ENCODE data around the gene NEO1. TPM values are rescaled to one million over a fixed set of nuclear protein-coding genes. Genes with fewer than 3 reads are reported as not detected.

Gene NEO1
- total RNA-seq, 2 experiments from 2014 or later: 3.4 to 5.4 TPM

- CTCF ChIA-PET: interaction anchor here (0.9 to 1.4 kb wide), 2 partner anchors 9 to 11 kb away, joined by 3 read pairs; no protein-coding TSS in a partner anchor
- no peak overlapping the region for H3K4me3 Mint-ChIP-seq
- no peaks in the 10 kb centered on the region for H3K9me3 Mint-ChIP-seq (ENCODE audit: low read depth)
- ATAC-seq: no peak
- H3K27me3 Mint-ChIP-seq: peaks cover 43% of the 10 kb centered on the region
- H3K27ac Mint-ChIP-seq: no peak overlapping the region
- no peaks in the 10 kb centered on the region for H3K36me3 Mint-ChIP-seq
- DNase-seq: no peak
- H3K4me1 Mint-ChIP-seq: peaks cover 4% of the 10 kb centered on the region
These were observed 4.4 kb upstream of the NEO1 start for GRCh38 chr15:73047882-73048281.

- CTCF ChIA-PET: interaction anchor here (0.7 to 1.4 kb wide), 2 partner anchors 12 to 49 kb away, joined by 3 read pairs; no protein-coding TSS in a partner anchor
These were observed 3.5 kb upstream of the NEO1 start for GRCh38 chr15:73048624-73049295.

GRCh38 chr15:73049564-73050215, 2.6 kb upstream of the NEO1 start:
- H3K27me3 Mint-ChIP-seq: peaks cover 50% of the 10 kb centered on the region
- no peak overlapping the region for H3K27ac Mint-ChIP-seq
- H3K4me3 Mint-ChIP-seq: no peak overlapping the region
- no peak for ATAC-seq
- no peaks in the 10 kb centered on the region for H3K36me3 Mint-ChIP-seq
- H3K4me1 Mint-ChIP-seq: peaks cover 12% of the 10 kb centered on the region
- no peaks in the 10 kb centered on the region for H3K9me3 Mint-ChIP-seq (ENCODE audit: low read depth)
- DNase-seq: no peak
- CTCF ChIA-PET: interaction anchor here (1.3 kb wide), 1 partner anchor 327 kb away, joined by 3 read pairs; no protein-coding TSS in a partner anchor

More at GRCh38 chr15:73048624-73049295, 3.5 kb upstream of the NEO1 start:
- Mint-ChIP-seq H3K4me3 (no peak overlapping the region), H3K27me3 (peaks cover 50% of the 10 kb centered on the region), H3K36me3 (no peaks in the 10 kb centered on the region), H3K27ac (no peak overlapping the region), H3K9me3 (ENCODE audit: low read depth) (no peaks in the 10 kb centered on the region), H3K4me1 (peaks cover 12% of the 10 kb centered on the region)
- ATAC-seq (no peak), DNase-seq (no peak)

GRCh38 chr15:73050561-73051295, 1.5 kb upstream of the NEO1 start:
- Mint-ChIP-seq H3K27ac (no peak overlapping the region), H3K27me3 (peaks cover 50% of the 10 kb centered on the region), H3K4me1 (peaks cover 12% of the 10 kb centered on the region), H3K4me3 (peak overlapping the region; percentile 74), H3K9me3 (ENCODE audit: low read depth) (no peaks in the 10 kb centered on the region), H3K36me3 (no peaks in the 10 kb centered on the region)
- CTCF ChIA-PET: interaction anchor here (0.9 to 2.6 kb wide), 4 partner anchors 13 to 328 kb away, joined by 3 to 10 read pairs (median 4); no protein-coding TSS in a partner anchor
- DNase-seq (no peak), ATAC-seq (no peak)

- no peak for ATAC-seq
- H3K27ac Mint-ChIP-seq: no peak overlapping the region
- peaks cover 44% of the 10 kb centered on the region for H3K27me3 Mint-ChIP-seq
- no peaks in the 10 kb centered on the region for H3K36me3 Mint-ChIP-seq
- CTCF ChIA-PET: interaction anchor here (1.2 to 2.6 kb wide), 2 partner anchors 12 to 266 kb away, joined by 4 to 10 read pairs; no protein-coding TSS in a partner anchor
- DNase-seq: peak; percentile 43
- peak overlapping the region; percentile 74 for H3K4me3 Mint-ChIP-seq
- no peaks in the 10 kb centered on the region for H3K9me3 Mint-ChIP-seq (ENCODE audit: low read depth)
- H3K4me1 Mint-ChIP-seq: peaks cover 12% of the 10 kb centered on the region
These were observed 864 bp upstream of the NEO1 start for GRCh38 chr15:73051391-73051806.

- peak; percentile 61 for ATAC-seq
- CTCF ChIA-PET: interaction anchor here (0.9 to 2.6 kb wide), 4 partner anchors 11 to 331 kb away, joined by 3 to 10 read pairs (median 4); no protein-coding TSS in a partner anchor
- peak; percentile 48 for DNase-seq
- Mint-ChIP-seq H3K4me1 (peaks cover 12% of the 10 kb centered on the region), H3K9me3 (ENCODE audit: low read depth) (no peaks in the 10 kb centered on the region), H3K27ac (no peak overlapping the region), H3K4me3 (peak overlapping the region; percentile 74), H3K27me3 (peaks cover 39% of the 10 kb centered on the region), H3K36me3 (no peaks in the 10 kb centered on the region)
These were observed 562 bp downstream of the NEO1 start for GRCh38 chr15:73052653-73053397.

GRCh38 chr15:73053398-73053723, 1.1 kb downstream of the NEO1 start:
- H3K27ac Mint-ChIP-seq: no peak overlapping the region
- CTCF ChIA-PET: interaction anchor here (0.9 to 1.3 kb wide), 2 partner anchors 28 to 331 kb away, joined by 3 to 4 read pairs; no protein-coding TSS in a partner anchor
- peaks cover 39% of the 10 kb centered on the region for H3K27me3 Mint-ChIP-seq
- peak overlapping the region; percentile 74 for H3K4me3 Mint-ChIP-seq
- no peaks in the 10 kb centered on the region for H3K9me3 Mint-ChIP-seq (ENCODE audit: low read depth)
- ATAC-seq: no peak
- peaks cover 12% of the 10 kb centered on the region for H3K4me1 Mint-ChIP-seq
- no peak for DNase-seq
- no peaks in the 10 kb centered on the region for H3K36me3 Mint-ChIP-seq

GRCh38 chr15:73054417-73054953, 2.2 kb downstream of the NEO1 start:
- H3K36me3 Mint-ChIP-seq: no peaks in the 10 kb centered on the region
- ATAC-seq (no peak), DNase-seq (no peak)
- H3K4me1 Mint-ChIP-seq: peaks cover 12% of the 10 kb centered on the region
- H3K9me3 Mint-ChIP-seq (ENCODE audit: low read depth): no peaks in the 10 kb centered on the region
- no peak overlapping the region for H3K4me3 Mint-ChIP-seq
- peaks cover 33% of the 10 kb centered on the region for H3K27me3 Mint-ChIP-seq
- CTCF ChIA-PET: no interaction called here
- no peak overlapping the region for H3K27ac Mint-ChIP-seq

GRCh38 chr15:73056460-73056859, 4.2 kb downstream of the NEO1 start:
- Mint-ChIP-seq H3K36me3 (no peaks in the 10 kb centered on the region), H3K27me3 (peaks cover 24% of the 10 kb centered on the region)
- CTCF ChIA-PET: interaction anchor here (1.6 kb wide), 1 partner anchor 12 kb away, joined by 3 read pairs; no protein-coding TSS in a partner anchor

GRCh38 chr15:73058437-73058836, 6.2 kb downstream of the NEO1 start:
- DNase-seq (no peak), ATAC-seq (no peak)
- no peaks in the 10 kb centered on the region for H3K36me3 Mint-ChIP-seq
- no peaks in the 10 kb centered on the region for H3K9me3 Mint-ChIP-seq (ENCODE audit: low read depth)
- peaks cover 26% of the 10 kb centered on the region for H3K27me3 Mint-ChIP-seq
- peaks cover 2% of the 10 kb centered on the region for H3K4me1 Mint-ChIP-seq
- H3K27ac Mint-ChIP-seq: no peak overlapping the region
- no peak overlapping the region for H3K4me3 Mint-ChIP-seq
- CTCF ChIA-PET: no interaction called here

More at GRCh38 chr15:73056460-73056859, 4.2 kb downstream of the NEO1 start:
- Mint-ChIP-seq H3K9me3 (ENCODE audit: low read depth) (no peaks in the 10 kb centered on the region), H3K4me3 (no peak overlapping the region), H3K27ac (no peak overlapping the region), H3K4me1 (peaks cover 7% of the 10 kb centered on the region)
- DNase-seq: no peak
- no peak for ATAC-seq

- no peak overlapping the region for H3K4me3 Mint-ChIP-seq
- CTCF ChIA-PET: interaction anchor here (1.7 kb wide), 1 partner anchor 17 kb away, joined by 6 read pairs; no protein-coding TSS in a partner anchor
- H3K9me3 Mint-ChIP-seq (ENCODE audit: low read depth): no peaks in the 10 kb centered on the region
- DNase-seq (no peak), ATAC-seq (no peak)
- H3K4me1 Mint-ChIP-seq: no peaks in the 10 kb centered on the region
- H3K27ac Mint-ChIP-seq: no peak overlapping the region
- peaks cover 29% of the 10 kb centered on the region for H3K27me3 Mint-ChIP-seq
- H3K36me3 Mint-ChIP-seq: no peaks in the 10 kb centered on the region
These were observed 12.9 kb downstream of the NEO1 start for GRCh38 chr15:73065114-73065513.

GRCh38 chr15:73069109-73069508, 16.8 kb downstream of the NEO1 start:
- no peak overlapping the region for H3K4me3 Mint-ChIP-seq
- no peak overlapping the region for H3K27ac Mint-ChIP-seq
- H3K27me3 Mint-ChIP-seq: peaks cover 11% of the 10 kb centered on the region
- ATAC-seq (no peak), DNase-seq (no peak)
- H3K9me3 Mint-ChIP-seq (ENCODE audit: low read depth): no peaks in the 10 kb centered on the region
- no peaks in the 10 kb centered on the region for H3K4me1 Mint-ChIP-seq
- H3K36me3 Mint-ChIP-seq: no peaks in the 10 kb centered on the region
- CTCF ChIA-PET: interaction anchor here (1.4 kb wide), 1 partner anchor 13 kb away, joined by 3 read pairs; no protein-coding TSS in a partner anchor

All from activated CD8-positive, alpha-beta memory T cell treated with anti-CD3 and anti-CD28 coated beads, Interleukin-2, amount 10 ng/mL, durations not matched to agents 7 days and 5 days (primary cell).